ENCODE measurements around the gene METTL2A. TPM values are rescaled to one million over a fixed set of nuclear protein-coding genes. Genes with fewer than 3 reads are reported as not detected.
"Not testable (repeated sequence)": the region's sequence is repeated elsewhere in the genome, so short reads cannot be mapped to it uniquely, and the experiment has no call there.

Gene METTL2A
- total and polyA plus RNA-seq, 2 experiments from 2014 or later, result 17.4 to 24.2 TPM

- peak within 1 kb of the TSS; percentile 93 for H3K4me3 ChIP-seq
- TF ChIP-seq CTCF (IDR thresholded peaks at IDR 0.05; ENCODE audit: low read depth, low read length), result no peak
- peaks cover 6% of the 10 kb centered on the region for H3K4me1 ChIP-seq (ENCODE audit: low read depth)
- H3K27me3 ChIP-seq, result no peaks in the 10 kb centered on the region
- peak within 1 kb of the TSS; percentile 100 for H3K27ac ChIP-seq
- no peaks in the 10 kb centered on the region for H3K9me3 ChIP-seq (ENCODE audit: low read depth)
- no peaks in the 10 kb centered on the region for H3K36me3 ChIP-seq
- peak; percentile 90 to 92 for DNase-seq (ENCODE audit: low read depth in 1 of 2, low spot score in 1 of 2)
These were observed 54.8 kb downstream of the METTL2A start, which contains the start of gene TLK2 for GRCh38 chr17:62478424-62478879. Gene TLK2 (plus strand): TSS chr17:62478825. CDS start chr17:62481126, 2,301 bp downstream.

- not testable (repeated sequence) for H3K4me1 ChIP-seq (ENCODE audit: low read depth); H3K9me3 ChIP-seq (ENCODE audit: low read depth); H3K36me3 ChIP-seq; H3K27me3 ChIP-seq
- Histone ChIP-seq H3K27ac (peak overlapping the region; percentile 100), H3K4me3 (peak overlapping the region; percentile 93)
- DNase-seq (ENCODE audit: low read depth in 1 of 2, low spot score in 1 of 2), result peak; percentile 16 to 52
These were observed 55.4 kb downstream of the METTL2A start for GRCh38 chr17:62478880-62479638.

GRCh38 chr17:62479639-62480258 is 56.1 kb downstream of the METTL2A start:
- not testable (repeated sequence) for H3K36me3 ChIP-seq; H3K4me1 ChIP-seq (ENCODE audit: low read depth); H3K9me3 ChIP-seq (ENCODE audit: low read depth); H3K27me3 ChIP-seq
- DNase-seq (ENCODE audit: low read depth in 1 of 2, low spot score in 1 of 2), result peak; percentile 20
- Histone ChIP-seq H3K4me3 (peak overlapping the region; percentile 93), H3K27ac (peak overlapping the region; percentile 100)

GRCh38 chr17:62482553-62482952 is 58.9 kb downstream of the METTL2A start:
- H3K27me3 ChIP-seq; H3K36me3 ChIP-seq; DNase-seq (ENCODE audit: low read depth in 1 of 2, low spot score in 1 of 2); H3K4me3 ChIP-seq; H3K4me1 ChIP-seq (ENCODE audit: low read depth); H3K9me3 ChIP-seq (ENCODE audit: low read depth): not testable (repeated sequence)
- peak overlapping the region; percentile 34 for H3K27ac ChIP-seq

- not testable (repeated sequence) for DNase-seq (ENCODE audit: low read depth in 1 of 2, low spot score in 1 of 2); H3K4me3 ChIP-seq; H3K9me3 ChIP-seq (ENCODE audit: low read depth); H3K4me1 ChIP-seq (ENCODE audit: low read depth); H3K36me3 ChIP-seq; H3K27me3 ChIP-seq; H3K27ac ChIP-seq
These were observed 67.3 kb downstream of the METTL2A start for GRCh38 chr17:62490990-62491389.

GRCh38 chr17:62493049-62493655 is 69.5 kb downstream of the METTL2A start:
- H3K4me3 ChIP-seq; DNase-seq (ENCODE audit: low read depth in 1 of 2, low spot score in 1 of 2); H3K27ac ChIP-seq; H3K36me3 ChIP-seq; H3K9me3 ChIP-seq (ENCODE audit: low read depth); H3K4me1 ChIP-seq (ENCODE audit: low read depth); H3K27me3 ChIP-seq: not testable (repeated sequence)

- not testable (repeated sequence) for H3K9me3 ChIP-seq (ENCODE audit: low read depth); H3K36me3 ChIP-seq; H3K27ac ChIP-seq; H3K4me3 ChIP-seq; H3K27me3 ChIP-seq; H3K4me1 ChIP-seq (ENCODE audit: low read depth); DNase-seq (ENCODE audit: low read depth in 1 of 2, low spot score in 1 of 2)
These were observed 70.4 kb downstream of the METTL2A start for GRCh38 chr17:62494073-62494472.

GRCh38 chr17:62496344-62496743 is 72.6 kb downstream of the METTL2A start:
- H3K4me3 ChIP-seq; H3K4me1 ChIP-seq (ENCODE audit: low read depth); H3K9me3 ChIP-seq (ENCODE audit: low read depth); DNase-seq (ENCODE audit: low read depth in 1 of 2, low spot score in 1 of 2); H3K27ac ChIP-seq; H3K36me3 ChIP-seq; H3K27me3 ChIP-seq: not testable (repeated sequence)

- H3K4me1 ChIP-seq (ENCODE audit: low read depth); H3K27ac ChIP-seq; H3K4me3 ChIP-seq; H3K27me3 ChIP-seq; H3K9me3 ChIP-seq (ENCODE audit: low read depth); DNase-seq (ENCODE audit: low read depth in 1 of 2, low spot score in 1 of 2); H3K36me3 ChIP-seq: not testable (repeated sequence)
These were observed 75.1 kb downstream of the METTL2A start for GRCh38 chr17:62498796-62499195.

Other genes with a start within 250 kb of the METTL2A start
- gene EFCAB3, start 43.3 kb upstream of the METTL2A start, total RNA-seq, result not detected in 2 replicates
- not detected in 2 replicates for gene EFCAB3, start 43.3 kb upstream of the METTL2A start, polyA plus RNA-seq
- gene TLK2, start 54.9 kb downstream of the METTL2A start, total RNA-seq, result 27.1 and 43.1 TPM in 2 replicates
- 36.8 and 37.9 TPM in 2 replicates for gene TLK2, start 54.9 kb downstream of the METTL2A start, polyA plus RNA-seq
- 76.0 and 136 TPM in 2 replicates for gene MRC2, start 203.8 kb downstream of the METTL2A start, total RNA-seq
- 53.1 and 90.3 TPM in 2 replicates for gene MRC2, start 203.8 kb downstream of the METTL2A start, polyA plus RNA-seq

Measured in cardiac muscle cell (in vitro differentiated cells and primary cell).